Peyer's patch (tissue), 4 donors: ENCODE results near the gene PDK3. TPM values are rescaled to one million over a fixed set of nuclear protein-coding genes. Genes with fewer than 3 reads are reported as not detected.
A peak's percentile ranks its signal among the peaks of the same experiment; 100 is the strongest.

Experiments
- DNase-seq, 3 donors: peaks; one replicate each; pipeline ENCODE4 v3.0.0-alpha.2; 2017 to 2019
- H3K27ac ChIP-seq, 4 donors: fragments of 200-600 bp; sonication (generic); one replicate each; pipeline ENCODE4 v1.5.1; 2016 to 2019
- H3K27me3 ChIP-seq, 2 donors: fragments of 200-600 bp; sonication (generic); one replicate each; pipeline ENCODE4 v1.5.1; 2019
- H3K36me3 ChIP-seq, 3 donors: fragments of 200-600 bp; sonication (generic); one replicate each; pipeline ENCODE4 v1.5.1; 2016 to 2019
- H3K4me1 ChIP-seq, 4 donors: fragments of 200-600 bp; sonication (generic); one replicate each; pipeline ENCODE4 v1.5.1; 2016 to 2019
- H3K4me3 ChIP-seq, 4 donors: fragments of 200-600 bp; sonication (generic); 1 replicate in 3 of 4; 2 replicates in 1 of 4; pipeline ENCODE4 v1.5.1; 2016 to 2019; ENCODE audit warnings: mild to moderate bottlenecking in 1 of 4
- H3K9me3 ChIP-seq, 4 donors: fragments of 200-600 bp; sonication (generic); one replicate each; pipeline ENCODE4 v1.5.1; 2016 to 2019; ENCODE audit warnings: mild to moderate bottlenecking in 1 of 4
- POLR2A ChIP-seq, 2 donors: fragments of 450-650 bp; IDR thresholded peaks; one replicate each; pipeline ENCODE4 v1.5.1; 2017; ENCODE audit warnings: antibody characterized with exemption in 2 of 2, mild to moderate bottlenecking in 2 of 2, moderate library complexity in 2 of 2
- total RNA-seq, 4 donors: library from RNA; depleted of rRNA; stranded (reverse); fragments of >200 nt; gene quantifications; one replicate each; pipeline ENCODE4 v1.1.0, GENCODE V29; 2016
- TF ChIP-seq, protein P1 (sequence below), 6 experiments: fragments of 450-650 bp in 4 of 6; fragments of 200-600 bp in 2 of 6; sonication (generic) in 1 of 6; IDR thresholded peaks; one replicate each; pipeline ENCODE4 v1.5.1; 2017 to 2019; ENCODE audit warnings: antibody characterized with exemption in 6 of 6, mild to moderate bottlenecking in 3 of 6, moderate library complexity in 1 of 6

The PDK3 gene
- total RNA-seq, 4 donors from 2014 or later = 26.4 to 56.0 (median 32.5) TPM

DNA sequence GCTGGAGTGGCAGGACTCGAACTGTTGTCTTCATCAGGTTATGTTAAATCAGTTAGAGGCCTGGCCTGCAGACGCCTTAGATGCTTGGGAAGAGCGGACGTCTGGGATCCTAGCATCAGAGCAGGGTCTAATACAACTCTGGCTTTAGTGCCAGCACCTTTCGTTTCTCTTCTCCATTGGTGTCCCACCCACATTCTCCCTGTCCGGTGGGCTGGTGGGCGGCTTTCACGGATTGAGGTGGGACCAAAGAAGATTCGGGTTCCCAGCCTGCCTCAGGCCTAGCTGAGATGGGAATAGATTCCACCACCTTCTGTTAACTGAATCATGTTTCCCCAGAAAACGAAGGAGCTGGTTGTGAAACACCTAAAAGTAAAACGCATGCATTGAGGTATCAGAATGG lies 939 bp downstream of the PDK3 start:
- Histone ChIP-seq H3K27me3 (no peaks in the 10 kb centered on the region), H3K9me3 (no peaks in the 10 kb centered on the region), H3K36me3 (no peaks in the 10 kb centered on the region), H3K27ac (peak overlapping the region; percentile 7 to 91 (median 86)), H3K4me3 (peak overlapping the region; percentile 64 to 90 (median 73)), H3K4me1 (no peaks in the 10 kb centered on the region)
- DNase-seq = no peak
- no peak for TF ChIP-seq POLR2A (IDR thresholded peaks at IDR 0.05)

DNA sequence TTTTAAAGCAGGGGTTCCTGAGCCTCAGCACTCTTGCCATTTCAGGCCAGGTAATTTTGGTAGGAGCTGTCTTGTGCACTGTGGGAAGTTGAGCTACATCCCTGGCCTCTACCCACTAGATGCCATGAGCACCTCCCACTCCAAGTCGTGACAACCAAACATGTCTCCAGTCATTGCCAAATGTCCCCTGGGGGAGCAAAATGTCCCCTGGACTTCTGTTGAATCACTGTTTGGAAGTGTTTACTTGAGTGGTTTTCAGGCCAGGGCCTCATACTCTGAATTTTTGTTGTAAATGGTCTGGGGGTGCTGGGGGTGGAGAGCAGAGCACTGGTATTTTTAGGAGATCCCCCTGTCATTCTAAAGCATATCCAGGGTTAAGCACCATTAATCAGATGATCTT lies 3.2 kb downstream of the PDK3 start:
- TF ChIP-seq POLR2A (IDR thresholded peaks at IDR 0.05) = no peak
- TF ChIP-seq, protein P1, sequence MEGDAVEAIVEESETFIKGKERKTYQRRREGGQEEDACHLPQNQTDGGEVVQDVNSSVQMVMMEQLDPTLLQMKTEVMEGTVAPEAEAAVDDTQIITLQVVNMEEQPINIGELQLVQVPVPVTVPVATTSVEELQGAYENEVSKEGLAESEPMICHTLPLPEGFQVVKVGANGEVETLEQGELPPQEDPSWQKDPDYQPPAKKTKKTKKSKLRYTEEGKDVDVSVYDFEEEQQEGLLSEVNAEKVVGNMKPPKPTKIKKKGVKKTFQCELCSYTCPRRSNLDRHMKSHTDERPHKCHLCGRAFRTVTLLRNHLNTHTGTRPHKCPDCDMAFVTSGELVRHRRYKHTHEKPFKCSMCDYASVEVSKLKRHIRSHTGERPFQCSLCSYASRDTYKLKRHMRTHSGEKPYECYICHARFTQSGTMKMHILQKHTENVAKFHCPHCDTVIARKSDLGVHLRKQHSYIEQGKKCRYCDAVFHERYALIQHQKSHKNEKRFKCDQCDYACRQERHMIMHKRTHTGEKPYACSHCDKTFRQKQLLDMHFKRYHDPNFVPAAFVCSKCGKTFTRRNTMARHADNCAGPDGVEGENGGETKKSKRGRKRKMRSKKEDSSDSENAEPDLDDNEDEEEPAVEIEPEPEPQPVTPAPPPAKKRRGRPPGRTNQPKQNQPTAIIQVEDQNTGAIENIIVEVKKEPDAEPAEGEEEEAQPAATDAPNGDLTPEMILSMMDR (IDR thresholded peaks at IDR 0.05) = no peak
- DNase-seq = no peak
- no peaks in the 10 kb centered on the region for H3K4me1 ChIP-seq
- H3K4me3 ChIP-seq = no peak overlapping the region
- H3K27ac ChIP-seq = no peak overlapping the region
- no peaks in the 10 kb centered on the region for H3K27me3 ChIP-seq
- H3K9me3 ChIP-seq = no peaks in the 10 kb centered on the region
- H3K36me3 ChIP-seq = no peaks in the 10 kb centered on the region

DNA sequence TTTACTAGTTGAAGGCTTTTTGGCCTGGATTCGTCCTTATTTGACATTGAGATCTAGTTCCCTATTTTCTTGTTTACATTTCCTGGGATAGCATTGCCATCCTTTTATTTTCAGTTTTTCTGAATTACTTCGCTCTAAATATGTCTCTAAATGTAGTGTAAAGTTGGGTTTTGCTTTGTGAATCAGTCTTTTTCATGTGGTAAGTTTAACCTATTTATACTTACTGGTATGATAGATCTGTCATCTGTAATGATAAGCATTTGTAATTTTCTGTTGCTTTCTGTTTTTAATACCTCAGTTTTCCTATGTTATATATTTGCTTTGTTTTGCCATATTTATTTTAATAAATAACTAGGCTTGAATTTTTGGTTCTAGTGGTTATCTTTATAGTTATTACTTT lies 6.7 kb downstream of the PDK3 start:
- H3K9me3 ChIP-seq = no peaks in the 10 kb centered on the region
- H3K36me3 ChIP-seq = no peaks in the 10 kb centered on the region
- no peak overlapping the region for H3K4me3 ChIP-seq
- peaks cover 0 to under 1% (median 0%) of the 10 kb centered on the region in 4 donors for H3K4me1 ChIP-seq
- H3K27ac ChIP-seq = no peak overlapping the region
- no peak for TF ChIP-seq POLR2A (IDR thresholded peaks at IDR 0.05)
- TF ChIP-seq, protein P1 (IDR thresholded peaks at IDR 0.05) = no peak
- no peak for DNase-seq
- H3K27me3 ChIP-seq = no peaks in the 10 kb centered on the region

DNA sequence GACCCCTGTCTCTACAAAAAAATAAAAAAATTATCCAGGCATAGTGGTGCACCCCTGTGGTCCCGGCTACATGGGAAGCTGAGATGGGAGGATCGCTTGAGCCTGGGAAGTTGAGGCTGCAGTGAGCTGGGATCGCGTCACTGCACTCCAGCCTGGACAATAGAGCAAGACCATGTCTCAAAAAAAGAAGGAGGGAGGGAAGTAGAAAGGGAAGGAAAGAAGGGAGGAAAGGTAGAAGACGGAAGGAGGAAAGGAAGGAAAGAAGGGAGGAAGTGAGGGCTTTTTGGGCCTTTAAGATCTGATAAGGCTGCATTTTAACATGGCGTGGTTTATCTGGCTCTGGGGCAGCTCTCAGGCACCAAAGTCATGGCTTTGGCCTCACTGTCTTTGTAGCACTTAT lies 10.4 kb downstream of the PDK3 start:
- no peak for DNase-seq
- peaks cover 0 to 5% (median 0%) of the 10 kb centered on the region in 4 donors for H3K4me1 ChIP-seq
- TF ChIP-seq, protein P1 (IDR thresholded peaks at IDR 0.05) = no peak
- TF ChIP-seq POLR2A (IDR thresholded peaks at IDR 0.05) = no peak
- no peaks in the 10 kb centered on the region for H3K9me3 ChIP-seq
- H3K36me3 ChIP-seq = no peaks in the 10 kb centered on the region
- no peak overlapping the region for H3K27ac ChIP-seq
- no peaks in the 10 kb centered on the region for H3K27me3 ChIP-seq
- H3K4me3 ChIP-seq = no peak overlapping the region

DNA sequence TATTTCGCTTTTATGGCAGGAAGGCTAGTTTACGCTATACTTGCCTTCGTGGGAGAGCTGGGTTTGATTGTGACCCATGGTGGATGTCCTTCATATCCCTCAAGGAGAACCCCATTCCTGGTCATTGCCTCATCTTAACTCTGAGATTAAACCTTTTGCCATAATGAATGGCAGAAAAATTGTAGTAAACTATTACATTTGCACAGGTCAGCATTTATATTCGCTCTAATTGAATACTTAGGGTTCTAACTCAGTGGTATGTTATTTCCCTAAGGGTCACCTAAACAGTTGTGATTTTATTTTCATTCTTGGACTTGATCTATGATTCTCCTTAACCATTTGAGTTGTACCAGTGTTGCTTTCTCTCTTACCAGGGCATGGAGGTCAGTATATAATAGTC lies 13.4 kb downstream of the PDK3 start:
- Histone ChIP-seq H3K27ac (peak overlapping the region; percentile 75 to 91 (median 80)), H3K4me3 (no peak overlapping the region), H3K4me1 (peaks cover 0 to 5% (median 0%) of the 10 kb centered on the region in 4 donors), H3K27me3 (no peaks in the 10 kb centered on the region), H3K9me3 (no peaks in the 10 kb centered on the region), H3K36me3 (no peaks in the 10 kb centered on the region)
- TF ChIP-seq POLR2A (IDR thresholded peaks at IDR 0.05) = no peak
- TF ChIP-seq, protein P1 (IDR thresholded peaks at IDR 0.05) = no peak
- no peak for DNase-seq

DNA sequence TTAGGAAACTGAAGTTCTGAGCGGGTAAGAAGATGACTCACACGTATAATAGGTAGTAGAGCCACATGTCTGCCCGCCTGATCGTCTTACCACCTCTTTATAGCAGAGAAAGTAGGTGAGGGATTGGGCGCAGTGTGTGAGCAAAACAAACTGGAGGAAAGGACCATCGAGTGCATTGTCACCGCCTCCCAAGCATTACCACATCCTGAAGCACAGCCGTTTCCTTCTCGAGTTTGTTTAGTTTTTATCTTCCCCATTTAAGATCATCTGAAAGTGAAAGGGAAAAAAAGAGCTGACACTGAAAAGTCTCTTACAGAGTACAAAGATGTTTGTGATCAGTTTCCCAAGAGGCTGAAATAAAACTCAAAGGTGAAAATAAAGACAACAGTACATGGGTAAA lies 14.8 kb downstream of the PDK3 start:
- Histone ChIP-seq H3K9me3 (no peaks in the 10 kb centered on the region), H3K27me3 (no peaks in the 10 kb centered on the region), H3K27ac (peak overlapping the region; percentile 75 to 91 (median 80)), H3K36me3 (no peaks in the 10 kb centered on the region), H3K4me1 (peaks cover 0 to 5% (median 0%) of the 10 kb centered on the region in 4 donors), H3K4me3 (peak overlapping the region; percentile 12 to 22 (median 15))
- DNase-seq = peak; percentile 51 to 90 (median 77)
- peak; percentile 21 to 34 for TF ChIP-seq POLR2A (IDR thresholded peaks at IDR 0.05)
- TF ChIP-seq, protein P1 (IDR thresholded peaks at IDR 0.05) = no peak
